Measurements from ENCODE around the gene NCKAP5. TPM values are rescaled to one million over a fixed set of nuclear protein-coding genes. Genes with fewer than 3 reads are reported as not detected.

Gene NCKAP5
- total and polyA plus RNA-seq, 2 of the 8 experiments (the other 6 are each of a cell fraction or from before 2014, with no cell fraction given), result 0.27 to 0.86 TPM

GRCh38 chr2:133194362-133194655 lies 374.0 kb downstream of the NCKAP5 start (continued):
- no peak for TF ChIP-seq TAF1 (IDR thresholded peaks at IDR 0.05; ENCODE audit: low read depth, low read length)
- no peak for TF ChIP-seq RNF2 (IDR thresholded peaks at IDR 0.05; ENCODE audit: borderline replicate concordance, low read depth, low read length, missing control alignments, poor library complexity, severe bottlenecking)
- TF ChIP-seq E2F6 (IDR thresholded peaks at IDR 0.05), result no peak
